Dermis microvascular lymphatic vessel endothelial cell (primary cell): Measurements from ENCODE around the gene MAP2. TPM values are rescaled to one million over a fixed set of nuclear protein-coding genes. Genes with fewer than 3 reads are reported as not detected.

Experiments used
- DNase-seq, 2 donors: peaks; one replicate each; pipeline versions ENCODE4 v3.0.0 to v3.0.0-alpha.2; 2010; ENCODE audit warnings: low read depth in 2 of 2
- total RNA-seq: library from RNA; depleted of rRNA; stranded (reverse); fragments of >200 nt; gene quantifications from 2 replicates; pipeline ENCODE4 v1.2.1, GENCODE V29; 2014

Gene MAP2
- total RNA-seq, 1 donor from 2014 or later = 11.2 TPM

DNA sequence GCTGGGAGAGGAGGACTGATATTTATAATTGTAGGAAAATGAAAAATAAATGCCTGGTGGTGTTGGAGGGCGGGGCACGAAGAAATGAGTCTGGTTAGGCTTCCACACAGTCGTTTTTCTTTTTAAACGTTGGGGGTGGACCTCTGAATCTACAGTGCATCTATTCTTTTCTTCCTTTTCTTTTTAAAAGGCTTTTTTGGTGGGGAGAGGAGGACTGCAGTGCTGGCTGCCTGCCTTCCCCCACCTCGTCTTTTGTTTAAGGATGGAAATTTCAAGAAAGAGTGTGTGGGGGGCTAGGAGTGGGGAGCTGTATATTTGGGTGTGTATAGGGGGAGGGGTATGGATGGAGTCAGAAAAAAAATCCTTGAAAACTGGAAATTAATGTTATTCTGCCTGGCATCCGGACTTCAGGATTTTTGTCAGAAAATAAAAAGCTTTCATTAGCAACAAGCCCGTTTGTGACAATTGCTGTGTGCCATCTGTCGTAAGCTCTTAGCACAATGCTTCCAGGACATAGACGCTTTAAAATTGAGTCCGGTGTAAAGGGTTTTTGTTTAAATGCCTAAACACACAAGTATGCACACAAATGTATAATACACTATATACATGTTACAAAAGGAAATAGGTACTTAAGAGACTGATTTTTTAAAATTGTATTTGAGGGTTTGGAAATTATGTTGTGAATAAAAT is 1.1 kb downstream of the MAP2 start:
- DNase-seq = peak in 1 of 2 donors; percentile 7

DNA sequence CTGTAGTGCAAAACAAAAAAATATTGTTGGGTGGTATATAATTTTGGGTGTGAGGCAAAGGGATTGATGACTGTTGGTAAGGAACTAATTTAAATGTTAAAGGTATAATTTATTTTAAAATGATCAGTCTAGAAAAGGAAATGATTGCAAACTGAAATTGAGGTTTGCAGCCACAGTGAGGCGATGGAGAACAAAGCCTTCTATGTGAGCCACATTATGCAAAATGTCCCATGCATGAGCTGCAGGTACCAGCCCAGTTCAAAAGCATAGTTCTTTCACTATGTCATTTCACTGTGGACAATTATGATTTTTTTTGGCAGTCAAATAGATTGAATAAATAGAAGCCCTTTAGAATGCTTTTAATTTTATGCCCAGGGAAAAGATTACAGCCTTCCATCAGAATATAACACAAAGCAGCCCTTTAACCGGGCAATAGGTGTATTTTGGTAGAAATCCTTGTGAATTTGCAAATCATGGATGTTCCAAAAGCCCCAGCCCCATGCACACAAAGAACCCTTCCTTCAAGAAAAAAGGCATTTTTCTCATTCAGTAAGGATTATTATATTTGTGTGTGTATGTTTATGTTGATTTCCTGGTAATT is 1.7 kb downstream of the MAP2 start:
- peak; percentile 36 to 63 for DNase-seq

GRCh38 chr2:209426432-209426831 is 2.6 kb downstream of the MAP2 start:
- DNase-seq = no peak

DNA sequence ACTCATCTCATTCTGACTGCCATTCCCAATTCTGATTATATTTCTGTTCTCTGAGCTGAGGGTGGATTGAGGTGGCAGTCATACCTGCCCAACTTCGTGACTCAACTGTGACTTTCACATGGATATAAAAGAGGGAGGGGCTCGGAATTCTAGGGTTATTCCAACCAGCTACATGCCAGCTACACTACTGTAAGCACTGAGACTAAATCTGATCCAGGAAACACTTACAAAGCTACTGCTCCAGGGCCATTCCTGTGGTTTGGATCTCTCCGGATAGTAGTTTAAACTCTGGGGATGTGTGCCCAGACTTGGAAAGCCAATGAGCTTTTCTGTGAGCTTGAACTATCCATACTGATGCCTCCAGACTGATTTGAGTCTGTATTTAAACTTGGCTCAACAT is 7.9 kb downstream of the MAP2 start:
- no peak for DNase-seq

DNA sequence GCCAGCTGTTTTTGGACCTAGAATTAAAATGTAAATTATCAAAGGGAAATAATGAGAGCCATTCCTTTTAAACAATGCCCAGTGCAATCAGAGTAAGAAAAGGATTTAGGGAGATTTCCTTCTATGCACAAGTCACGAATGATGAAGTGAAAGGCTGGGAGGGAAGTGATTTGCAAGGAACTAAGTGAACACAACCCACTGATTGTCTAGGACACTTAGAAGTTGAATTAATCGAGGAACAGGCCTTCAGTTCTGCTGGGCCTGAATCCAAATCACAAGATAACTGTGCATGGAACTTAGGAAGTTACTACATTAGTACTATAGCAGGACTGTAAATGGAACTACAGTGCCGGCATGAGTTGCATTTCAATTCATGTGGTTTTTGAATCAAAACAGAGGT is 17.7 kb downstream of the MAP2 start:
- DNase-seq = no peak

GRCh38 chr2:209442939-209443338 is 19.1 kb downstream of the MAP2 start:
- DNase-seq = no peak

GRCh38 chr2:209445485-209445884 is 21.6 kb downstream of the MAP2 start:
- no peak for DNase-seq

GRCh38 chr2:209451209-209451834 is 27.5 kb downstream of the MAP2 start:
- no peak for DNase-seq

DNA sequence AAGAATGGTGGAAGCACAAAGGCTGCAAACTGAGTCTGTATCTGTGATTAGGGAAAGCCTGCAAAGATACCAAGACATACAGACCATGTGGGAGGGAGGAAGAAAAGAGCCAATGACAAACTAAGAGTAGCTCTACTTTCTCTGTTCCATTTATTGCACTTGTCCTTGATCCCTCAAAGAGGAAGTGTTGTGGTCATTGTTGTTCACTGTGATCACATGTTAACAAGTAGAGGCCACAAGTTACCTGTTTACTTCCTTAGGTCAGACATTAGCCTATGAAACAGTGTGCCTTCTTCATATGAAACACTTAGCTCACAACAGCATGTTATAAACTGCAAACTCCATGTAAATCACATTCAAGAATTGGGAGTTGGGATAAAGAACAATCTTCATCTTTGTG is 32.6 kb downstream of the MAP2 start:
- DNase-seq = no peak

- DNase-seq = no peak
Observed at GRCh38 chr2:209458008-209458979, 34.4 kb downstream of the MAP2 start.

- no peak for DNase-seq
Observed at GRCh38 chr2:209459359-209459758, 35.5 kb downstream of the MAP2 start.

GRCh38 chr2:209460151-209460761 is 36.4 kb downstream of the MAP2 start:
- no peak for DNase-seq

DNA sequence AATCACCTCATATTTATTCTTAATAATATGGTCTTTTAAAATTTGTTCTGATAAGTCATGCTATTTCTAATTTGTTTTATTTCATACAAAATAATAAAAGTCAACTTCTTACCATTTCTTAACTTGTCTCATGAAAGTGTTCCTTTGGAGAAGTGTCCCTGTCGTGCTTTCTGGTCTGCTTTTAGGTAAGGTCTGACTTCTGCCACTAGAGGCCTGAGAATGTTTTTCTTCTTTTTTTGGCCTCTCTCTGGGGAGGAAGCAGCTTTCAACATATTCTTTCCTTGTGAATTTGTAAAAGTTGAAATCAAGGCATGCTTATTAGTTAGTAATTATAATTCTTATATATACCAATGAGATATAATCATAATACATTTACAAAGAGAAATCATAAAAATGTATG is 39.4 kb downstream of the MAP2 start:
- DNase-seq = peak in 1 of 2 donors; percentile 2

GRCh38 chr2:209463835-209464234 is 40.0 kb downstream of the MAP2 start:
- DNase-seq = no peak

DNA sequence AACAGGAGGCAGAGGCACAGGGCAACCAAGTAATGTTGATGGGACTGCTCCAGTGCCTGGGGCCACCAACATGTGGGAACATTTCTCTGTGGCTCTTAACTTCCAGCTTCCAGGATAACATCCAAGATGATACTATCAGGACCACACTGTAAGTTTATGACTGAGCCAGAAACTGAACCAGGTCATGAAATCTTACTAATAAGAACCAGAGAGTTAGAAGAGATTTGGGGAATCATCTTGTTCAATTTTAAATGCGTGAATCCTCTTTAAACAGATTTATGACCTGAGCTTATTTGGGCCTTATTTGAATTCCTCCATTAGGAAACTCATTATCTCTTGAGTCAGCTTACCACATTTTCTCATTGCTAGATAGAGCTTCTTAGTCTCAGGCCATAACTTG is 45.0 kb downstream of the MAP2 start:
- no peak for DNase-seq

DNA sequence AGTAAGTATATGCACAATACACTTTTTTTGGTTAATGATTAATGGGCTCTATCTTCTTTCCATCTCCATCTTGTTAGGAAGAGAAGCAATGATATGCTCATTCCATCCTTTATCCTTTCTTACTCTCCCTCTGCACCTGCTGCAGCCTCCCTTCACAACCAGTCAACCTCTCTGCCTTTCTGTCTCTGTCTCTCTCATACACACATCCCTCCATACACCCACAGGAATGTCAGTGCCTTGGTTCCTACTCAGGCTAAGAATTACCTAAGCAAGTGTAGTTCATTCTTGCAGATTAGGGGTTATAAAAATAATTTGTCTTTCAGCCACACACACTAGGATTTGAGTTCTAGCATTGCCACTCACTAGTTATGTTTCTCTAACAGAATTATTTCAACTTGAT is 45.6 kb downstream of the MAP2 start:
- no peak for DNase-seq

GRCh38 chr2:209470466-209470865 is 46.6 kb downstream of the MAP2 start:
- DNase-seq = no peak

- DNase-seq = peak in 1 of 2 donors; percentile 7
Observed at GRCh38 chr2:209471037-209471436, 47.2 kb downstream of the MAP2 start.

- no peak for DNase-seq
Observed at GRCh38 chr2:209472112-209472832, 48.4 kb downstream of the MAP2 start.

DNA sequence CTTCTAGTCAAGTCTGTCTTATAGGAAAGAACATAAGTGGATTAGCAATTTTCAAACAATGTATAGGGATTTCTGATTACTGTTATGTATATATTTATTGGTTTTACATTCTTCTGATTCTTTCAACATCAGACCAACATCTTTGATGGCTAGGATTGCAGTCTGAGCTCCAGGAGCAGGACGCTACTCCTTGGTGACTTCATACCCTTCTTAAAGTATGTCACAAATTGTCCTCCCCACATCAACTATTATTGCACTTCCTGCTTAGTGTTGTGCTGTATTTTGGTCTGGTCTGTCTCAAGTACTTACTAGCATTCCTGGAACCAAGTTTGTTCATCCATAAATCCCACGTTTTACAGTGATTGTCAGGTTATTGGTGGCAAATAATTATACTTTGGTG is 49.0 kb downstream of the MAP2 start:
- DNase-seq = peak in 1 of 2 donors; percentile 12
